Fibroblast of skin of right quadriceps (primary cell): ENCODE results near the gene DMD.
A peak's percentile ranks its signal among the peaks of the same experiment; 100 is the strongest.

Experiments
- DNase-seq: peaks from one replicate; pipeline ENCODE4 v3.0.0-alpha.2; 2013

Gene DMD

DNA sequence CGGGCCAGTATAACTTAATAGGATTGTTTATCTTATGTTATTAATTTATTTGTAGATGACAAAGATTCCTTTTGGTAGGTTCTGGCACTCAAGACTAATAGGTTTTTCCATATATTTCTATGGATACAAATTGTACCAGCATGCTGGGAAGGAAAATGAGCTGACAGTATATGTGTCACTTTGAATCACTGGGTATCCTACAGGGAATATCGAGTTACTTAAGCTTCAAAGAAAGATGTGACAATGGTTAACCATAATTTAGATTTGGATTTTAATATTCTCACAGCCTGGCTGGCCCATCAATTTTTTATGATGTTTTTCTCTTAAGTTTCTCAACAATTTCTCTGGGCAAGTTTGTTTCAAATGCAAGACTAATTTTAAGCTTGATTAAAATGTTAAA, 1640.7 kb downstream of the DMD start:
- no peak for DNase-seq

GRCh38 chrX:31563792-31564191, 1647.6 kb downstream of the DMD start:
- DNase-seq: no peak

- peak; percentile 42 for DNase-seq
Measured at GRCh38 chrX:31555506-31555905, 1655.8 kb downstream of the DMD start.

- DNase-seq: no peak
Measured at GRCh38 chrX:31551913-31552312, 1659.4 kb downstream of the DMD start.

- DNase-seq: no peak
Measured at GRCh38 chrX:31550158-31550557, 1661.2 kb downstream of the DMD start.

- DNase-seq: peak; percentile 14
Measured at GRCh38 chrX:31547816-31548215, 1663.5 kb downstream of the DMD start.

GRCh38 chrX:31547416-31547815, 1663.9 kb downstream of the DMD start:
- peak; percentile 56 for DNase-seq

- peak; percentile 86 for DNase-seq
Measured at GRCh38 chrX:31546126-31546525, 1665.2 kb downstream of the DMD start.

DNA sequence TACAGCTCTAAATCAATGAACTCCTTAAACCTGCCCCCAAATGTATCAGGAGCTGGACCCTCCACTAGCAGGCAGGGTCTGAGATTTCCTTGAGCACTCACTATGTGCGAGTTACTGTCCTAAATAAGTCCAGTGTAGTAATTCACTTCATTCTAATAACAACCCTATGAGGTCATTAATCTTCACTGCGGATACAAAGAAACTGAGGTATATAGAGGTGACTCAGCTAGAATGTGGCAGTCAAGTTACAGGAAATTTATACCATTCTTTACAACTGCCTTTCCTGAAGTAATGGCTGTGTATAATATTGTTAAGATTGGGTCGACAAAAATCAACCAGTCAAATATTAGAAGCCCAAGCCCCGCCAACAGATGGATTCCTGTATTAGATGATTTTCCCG, 1665.6 kb downstream of the DMD start:
- DNase-seq: peak; percentile 47

GRCh38 chrX:31545191-31545590, 1666.2 kb downstream of the DMD start:
- DNase-seq: no peak

DNA sequence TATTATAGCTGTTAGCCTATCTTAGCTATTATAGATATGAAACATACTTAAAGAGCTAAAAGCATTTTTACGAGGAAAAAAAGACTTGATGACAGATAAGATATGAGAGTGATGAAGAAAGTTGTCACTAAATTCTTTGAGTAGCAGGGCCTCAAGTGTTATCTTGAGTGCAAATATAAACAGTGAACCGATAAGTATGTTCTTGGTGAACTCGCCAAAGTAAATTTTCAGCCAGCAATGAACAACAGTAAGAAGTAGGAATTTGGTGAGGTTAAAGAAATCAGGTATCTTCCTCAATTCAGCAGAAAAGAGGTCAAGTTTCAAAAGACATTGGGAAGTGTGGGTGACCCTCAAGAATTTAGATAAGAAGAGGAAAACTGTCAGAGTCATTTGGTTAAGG, 1667.7 kb downstream of the DMD start:
- no peak for DNase-seq

GRCh38 chrX:31542566-31542965, 1668.8 kb downstream of the DMD start:
- no peak for DNase-seq

DNA sequence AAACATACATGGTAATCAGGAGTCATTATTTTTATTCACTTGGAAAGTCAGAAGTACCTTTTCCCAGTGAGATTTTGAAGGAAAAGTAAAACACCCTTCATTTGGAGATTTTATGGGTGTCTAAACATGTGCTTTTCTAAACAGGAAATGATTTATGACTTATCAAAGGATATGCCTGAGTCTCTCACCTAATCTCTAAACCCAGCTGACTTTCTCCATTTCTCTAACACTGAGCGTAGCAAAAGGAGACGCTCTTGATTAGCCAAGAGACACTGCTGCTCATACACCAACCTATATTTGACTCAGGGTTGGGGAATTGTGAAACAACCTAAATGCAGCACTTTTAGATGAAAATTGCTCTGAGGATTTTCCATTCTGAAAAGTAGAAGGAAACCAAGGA, 1671.0 kb downstream of the DMD start:
- DNase-seq: no peak

- DNase-seq: no peak
Measured at GRCh38 chrX:31527455-31528126, 1683.8 kb downstream of the DMD start.

- DNase-seq: no peak
Measured at GRCh38 chrX:31523884-31524536, 1687.3 kb downstream of the DMD start.

- DNase-seq: no peak
Measured at GRCh38 chrX:31522760-31523159, 1688.6 kb downstream of the DMD start.

- DNase-seq: no peak
Measured at GRCh38 chrX:31521941-31522340, 1689.4 kb downstream of the DMD start.

GRCh38 chrX:31516527-31516926, 1694.8 kb downstream of the DMD start:
- DNase-seq: no peak

GRCh38 chrX:31508338-31508737, 1703.0 kb downstream of the DMD start:
- peak; percentile 42 for DNase-seq

DNA sequence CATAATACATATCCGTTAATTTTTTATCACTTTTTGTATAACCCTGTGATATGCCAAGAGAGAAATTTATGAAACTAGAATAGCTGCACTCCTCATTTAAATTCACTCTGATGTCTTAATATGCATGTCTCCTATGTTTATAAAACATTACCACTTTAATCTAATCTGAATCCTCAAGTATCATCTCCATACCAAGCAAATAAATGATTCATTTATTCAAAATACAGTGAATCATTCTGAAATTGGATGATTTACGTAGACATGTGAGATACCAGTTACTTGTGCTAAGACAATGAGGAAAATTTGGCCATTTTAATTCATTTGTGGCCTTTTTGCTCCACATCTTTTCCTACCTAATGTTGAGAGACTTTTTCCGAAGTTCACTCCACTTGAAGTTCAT, 1704.4 kb downstream of the DMD start:
- DNase-seq: no peak

GRCh38 chrX:31506360-31506759, 1705.0 kb downstream of the DMD start:
- no peak for DNase-seq

GRCh38 chrX:31500921-31501320, 1710.4 kb downstream of the DMD start:
- peak; percentile 51 for DNase-seq

DNA sequence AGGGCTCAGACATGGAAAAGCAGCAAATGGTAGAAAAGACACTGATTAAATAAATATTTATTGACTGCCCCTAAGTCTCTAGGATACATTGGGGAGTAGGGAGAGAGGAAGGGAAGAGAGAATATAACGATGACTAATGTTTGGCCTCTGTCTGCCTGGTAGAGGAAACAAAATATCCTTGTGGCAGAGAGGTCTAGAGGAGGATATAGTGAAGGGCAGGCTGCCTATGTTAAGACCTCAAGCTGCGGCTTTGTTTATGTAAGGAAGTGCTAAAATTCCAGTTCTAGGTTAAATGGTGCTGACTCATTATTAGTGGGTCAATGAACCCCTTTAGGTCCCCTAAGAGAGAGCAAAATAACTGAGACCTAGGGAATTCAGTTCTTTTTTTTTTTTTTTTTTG, 1712.2 kb downstream of the DMD start:
- DNase-seq: peak; percentile 50

DNA sequence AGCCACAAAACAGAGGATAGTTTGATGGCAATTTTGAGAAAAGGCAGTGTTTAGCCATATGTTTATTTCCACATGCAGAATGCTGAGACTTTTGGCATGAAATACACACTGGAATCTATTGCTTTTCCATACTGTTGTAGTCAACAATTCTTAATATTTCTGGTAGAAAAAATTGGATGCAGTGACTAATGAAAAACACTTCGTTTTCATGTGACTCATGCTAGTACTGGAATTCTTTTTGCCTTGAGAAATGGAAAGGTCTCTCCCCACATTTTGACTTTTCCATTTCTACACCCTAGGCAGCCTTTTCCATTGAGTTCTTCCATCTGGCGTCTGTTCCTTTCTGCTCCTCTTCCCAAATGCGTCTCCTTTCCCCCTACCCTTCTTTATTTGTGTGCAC, 1714.3 kb downstream of the DMD start:
- peak; percentile 61 for DNase-seq

GRCh38 chrX:31487951-31488350, 1723.4 kb downstream of the DMD start:
- DNase-seq: no peak
